Neuronal stem cell (in vitro differentiated cells): Measurements from ENCODE around the gene DHRS9.
"Not testable (repeated sequence)": the region's sequence is repeated elsewhere in the genome, so short reads cannot be mapped to it uniquely, and the experiment has no call there.

Experiments
- DNase-seq: peaks from one replicate; pipeline ENCODE4 v3.0.0-alpha.2; 2013; ENCODE audit warnings: low spot score
- H2AFZ ChIP-seq: one replicate; pipeline ENCODE4 v1.6.1; 2013; ENCODE audit warnings: mild to moderate bottlenecking, low read length, inconsistent platforms
- H2AK5ac ChIP-seq: 2 replicates; pipeline ENCODE4 v1.6.1; 2013; ENCODE audit warnings: low read depth, mild to moderate bottlenecking, inconsistent platforms, low read length, moderate library complexity, mixed read lengths
- H2BK120ac ChIP-seq: 2 replicates; pipeline ENCODE4 v1.6.1; 2013; ENCODE audit warnings: low read depth, mild to moderate bottlenecking, inconsistent platforms, low read length, moderate library complexity, mixed read lengths
- H2BK12ac ChIP-seq: one replicate; pipeline ENCODE4 v1.6.1; 2013; ENCODE audit warnings: low read length, inconsistent platforms
- H2BK15ac ChIP-seq: 2 replicates; pipeline ENCODE4 v1.6.1; 2013; ENCODE audit warnings: mild to moderate bottlenecking, low read length, inconsistent platforms, mixed read lengths
- H2BK5ac ChIP-seq: one replicate; pipeline ENCODE4 v1.6.1; 2013; ENCODE audit warnings: inconsistent platforms, mild to moderate bottlenecking, low read length, moderate library complexity
- H3K14ac ChIP-seq: one replicate; pipeline ENCODE4 v1.6.1; 2013; ENCODE audit warnings: low read length, inconsistent platforms
- H3K18ac ChIP-seq: 2 replicates; pipeline ENCODE4 v1.6.1; 2013; ENCODE audit warnings: low read length, inconsistent platforms
- H3K23ac ChIP-seq: 2 replicates; pipeline ENCODE4 v1.6.1; 2013; ENCODE audit warnings: low read depth, mild to moderate bottlenecking, mixed read lengths, low read length, inconsistent platforms; ENCODE audit not compliant: poor library complexity
- H3K27ac ChIP-seq: replicated peaks from 3 replicates; pipeline ENCODE4 v1.5.1; 2013; ENCODE audit warnings: low read length, inconsistent platforms
- H3K27me3 ChIP-seq, 3 experiments: 2 replicates each; pipeline ENCODE4 v1.6.1; 2013; ENCODE audit warnings: low read length in 3 of 3, mild to moderate bottlenecking in 2 of 3, inconsistent platforms in 1 of 3, low read depth in 1 of 3, mixed read lengths in 1 of 3, moderate library complexity in 1 of 3; ENCODE audit not compliant: control insufficient read depth in 3 of 3, insufficient read depth in 3 of 3
- H3K36me3 ChIP-seq, 2 donors: replicated peaks in 1 of 2; 2 replicates each; pipeline ENCODE4 v1.6.1; 2013; ENCODE audit warnings: low read length in 2 of 2; ENCODE audit not compliant: control insufficient read depth in 2 of 2, insufficient read depth in 2 of 2
- H3K4ac ChIP-seq: 2 replicates; pipeline ENCODE4 v1.6.1; 2013; ENCODE audit warnings: inconsistent platforms, mild to moderate bottlenecking, low read length, moderate library complexity
- H3K4me1 ChIP-seq, 2 donors: 1 replicate in 1 of 2; 2 replicates in 1 of 2; pipeline ENCODE4 v1.6.1; 2013; ENCODE audit warnings: low read length in 2 of 2, low read depth in 1 of 2; ENCODE audit not compliant: control insufficient read depth in 2 of 2, insufficient read depth in 1 of 2
- H3K4me2 ChIP-seq: one replicate; pipeline ENCODE4 v1.6.1; 2013; ENCODE audit warnings: mild to moderate bottlenecking, low read length, inconsistent platforms; ENCODE audit not compliant: insufficient read depth, poor library complexity, severe bottlenecking
- H3K4me3 ChIP-seq, 2 donors: 2 replicates each; pipeline ENCODE4 v1.5.1; 2013; ENCODE audit warnings: low read length in 2 of 2, mild to moderate bottlenecking in 2 of 2, inconsistent platforms in 1 of 2, moderate library complexity in 1 of 2
- H3K79me1 ChIP-seq: one replicate; pipeline ENCODE4 v1.6.1; 2013; ENCODE audit warnings: low read depth, mild to moderate bottlenecking, inconsistent platforms, low read length, moderate library complexity
- H3K9ac ChIP-seq: one replicate; pipeline ENCODE4 v1.6.1; 2013; ENCODE audit warnings: mild to moderate bottlenecking, low read depth, low read length, inconsistent platforms; ENCODE audit not compliant: poor library complexity
- H3K9me3 ChIP-seq, 2 donors: replicated peaks in 1 of 2; 2 replicates each; pipeline versions ENCODE3 to v1.6.1; 2013; ENCODE audit warnings: low read length in 2 of 2, mild to moderate bottlenecking in 2 of 2, inconsistent platforms in 1 of 2, low read depth in 1 of 2, mixed read lengths in 1 of 2, moderate library complexity in 1 of 2; ENCODE audit not compliant: control insufficient read depth in 2 of 2, insufficient read depth in 1 of 2
- H4K8ac ChIP-seq: one replicate; pipeline ENCODE4 v1.6.1; 2013; ENCODE audit warnings: low read depth, mild to moderate bottlenecking, inconsistent platforms, low read length, moderate library complexity
- H4K91ac ChIP-seq: one replicate; pipeline ENCODE4 v1.6.1; 2013; ENCODE audit warnings: low read length, low read depth, mild to moderate bottlenecking, inconsistent platforms; ENCODE audit not compliant: poor library complexity
- WGBS, 2 donors: extraction: QIAGEN DNeasy Blood & Tissue Kit; methylation state at CpG; one replicate each; pipeline ENCODE4 v1.1.7; 2013; ENCODE audit warnings: missing lambda C conversion rate in 2 of 2, mixed read lengths in 1 of 2; ENCODE audit not compliant: insufficient read length in 2 of 2, insufficient replicate concordance in 1 of 2; ENCODE audit errors: extremely low coverage in 2 of 2; 5-methylcytosine and 5-hydroxymethylcytosine counted together

DHRS9 gene

DNA sequence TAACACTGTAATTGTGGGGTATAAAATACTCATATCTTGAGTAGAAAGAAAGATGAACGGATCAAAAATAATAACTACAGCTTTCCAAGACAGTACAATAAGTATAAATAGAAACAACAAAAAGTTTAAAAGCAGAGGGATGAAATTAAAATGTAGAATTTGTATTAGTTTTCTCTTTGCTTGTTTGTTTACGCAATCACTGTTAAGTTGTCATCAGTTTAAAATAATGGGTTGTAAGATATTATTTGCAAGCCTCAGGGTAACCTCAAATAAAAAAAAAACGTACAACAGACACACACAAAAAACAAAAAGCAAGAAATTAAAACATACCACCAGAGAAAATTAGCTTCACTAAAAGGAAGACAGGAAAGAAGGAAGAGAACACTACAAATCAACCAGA lies 20.2 kb upstream of the DHRS9 start:
- no peak for DNase-seq
- Histone ChIP-seq H3K4ac (no peak overlapping the region), H3K23ac (no peak overlapping the region), H3K9ac (no peak overlapping the region), H2BK15ac (no peak overlapping the region), H2AFZ (no peak overlapping the region), H2AK5ac (no peak overlapping the region), H2BK12ac (no peak overlapping the region), H2BK120ac (no peak overlapping the region), H3K14ac (no peak overlapping the region), H3K36me3 (no peaks in the 10 kb centered on the region), H3K9me3 (peaks cover 3 to 4% of the 10 kb centered on the region in 2 donors), H3K27ac (no peak overlapping the region), H2BK5ac (no peak overlapping the region), H3K4me1 (no peaks in the 10 kb centered on the region), H3K18ac (no peak overlapping the region), H4K8ac (no peak overlapping the region), H4K91ac (no peak overlapping the region), H3K4me3 (no peak overlapping the region), H3K27me3 (peaks cover 0 to 3% (median 0%) of the 10 kb centered on the region in 3 experiments), H3K79me1 (no peaks in the 10 kb centered on the region), H3K4me2 (no peak overlapping the region)
- WGBS, 2 donors: no CpG with 5 or more reads among the region's 3 CpGs

DNA sequence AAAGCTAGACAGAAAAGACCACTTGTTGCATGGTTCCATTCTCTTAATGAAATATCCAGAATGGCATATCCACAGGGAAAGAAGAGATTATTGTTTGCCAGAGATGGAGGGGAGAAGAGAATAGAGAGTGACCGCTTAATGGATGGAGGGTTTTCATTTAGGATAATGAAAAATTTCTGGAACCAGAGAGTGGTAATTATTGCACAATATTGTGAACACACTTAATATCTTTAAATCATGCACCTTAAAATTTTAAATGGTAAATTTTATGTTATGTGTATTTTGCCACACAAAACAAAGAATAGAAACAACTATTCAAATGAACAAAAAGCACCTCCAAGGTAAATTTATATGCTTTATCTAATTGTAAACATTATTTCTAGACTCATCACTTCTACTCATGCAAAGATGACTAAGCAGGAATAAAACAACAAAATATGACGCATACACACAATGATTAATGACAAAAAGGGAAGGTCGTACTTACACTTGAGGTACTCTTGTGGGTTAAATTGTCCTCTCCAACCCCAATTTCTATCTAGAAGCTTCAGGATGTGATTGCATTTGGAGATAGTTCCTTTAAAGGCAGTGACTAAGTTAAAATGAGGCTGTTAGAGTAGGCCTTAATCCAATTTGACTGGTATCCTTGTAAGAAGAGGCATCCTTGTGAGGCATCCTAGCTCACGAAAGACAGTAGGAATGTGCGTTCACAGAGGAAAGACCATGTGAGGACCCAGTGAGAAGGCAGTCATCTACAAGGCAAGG lies 18.7 kb upstream of the DHRS9 start:
- no peak overlapping the region for H3K23ac ChIP-seq
- no peak overlapping the region for H3K18ac ChIP-seq
- no peak overlapping the region for H3K14ac ChIP-seq
- no peaks in the 10 kb centered on the region for H3K4me1 ChIP-seq
- no peak overlapping the region for H2AFZ ChIP-seq
- no peaks in the 10 kb centered on the region for H3K79me1 ChIP-seq
- no peak overlapping the region for H3K27ac ChIP-seq
- H3K4me2 ChIP-seq: no peak overlapping the region
- no peak overlapping the region for H3K4ac ChIP-seq
- no peak for DNase-seq
- H2AK5ac ChIP-seq: no peak overlapping the region
- H4K91ac ChIP-seq: no peak overlapping the region
- no peak overlapping the region for H4K8ac ChIP-seq
- no peak overlapping the region for H2BK5ac ChIP-seq
- H2BK120ac ChIP-seq: no peak overlapping the region
- H2BK12ac ChIP-seq: no peak overlapping the region
- no peak overlapping the region for H3K4me3 ChIP-seq
- peaks cover 0 to 3% (median 0%) of the 10 kb centered on the region in 3 experiments for H3K27me3 ChIP-seq
- no peaks in the 10 kb centered on the region for H3K36me3 ChIP-seq
- H3K9me3 ChIP-seq: peaks cover 2 to 4% of the 10 kb centered on the region in 2 donors
- no CpG with 5 or more reads among the region's 5 CpGs for WGBS, 2 donors
- H2BK15ac ChIP-seq: no peak overlapping the region
- no peak overlapping the region for H3K9ac ChIP-seq

DNA sequence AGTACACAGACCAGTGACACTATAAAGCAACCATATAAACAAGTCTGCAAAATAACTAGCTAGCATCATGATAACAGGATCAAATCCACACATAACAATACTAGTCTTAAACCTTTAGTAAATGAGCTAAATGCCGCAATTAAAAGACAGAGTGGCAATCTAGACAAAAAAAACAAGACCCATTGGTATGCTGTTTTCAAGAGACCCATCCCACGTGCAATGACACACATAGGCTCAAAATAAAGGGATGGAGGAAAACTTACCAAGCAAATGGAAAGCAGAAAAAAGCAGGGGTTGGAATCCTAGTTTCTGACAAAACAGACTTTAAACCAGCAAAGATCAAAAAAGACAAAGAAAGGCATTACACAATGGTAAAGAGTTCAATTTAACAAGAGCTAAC lies 14.8 kb upstream of the DHRS9 start:
- not testable (repeated sequence) for H3K4me1 ChIP-seq, H2BK5ac ChIP-seq, H4K8ac ChIP-seq, H4K91ac ChIP-seq, H3K27me3 ChIP-seq, DNase-seq, H2BK12ac ChIP-seq, H3K14ac ChIP-seq, H2BK15ac ChIP-seq, H2AK5ac ChIP-seq, H3K79me1 ChIP-seq, H2AFZ ChIP-seq, H3K4me2 ChIP-seq, H3K9me3 ChIP-seq, H3K9ac ChIP-seq, H3K18ac ChIP-seq, H3K23ac ChIP-seq, H3K4me3 ChIP-seq, H3K36me3 ChIP-seq, H3K4ac ChIP-seq, H2BK120ac ChIP-seq, H3K27ac ChIP-seq
- WGBS, 2 donors: no CpG with 5 or more reads among the region's 2 CpGs

DNA sequence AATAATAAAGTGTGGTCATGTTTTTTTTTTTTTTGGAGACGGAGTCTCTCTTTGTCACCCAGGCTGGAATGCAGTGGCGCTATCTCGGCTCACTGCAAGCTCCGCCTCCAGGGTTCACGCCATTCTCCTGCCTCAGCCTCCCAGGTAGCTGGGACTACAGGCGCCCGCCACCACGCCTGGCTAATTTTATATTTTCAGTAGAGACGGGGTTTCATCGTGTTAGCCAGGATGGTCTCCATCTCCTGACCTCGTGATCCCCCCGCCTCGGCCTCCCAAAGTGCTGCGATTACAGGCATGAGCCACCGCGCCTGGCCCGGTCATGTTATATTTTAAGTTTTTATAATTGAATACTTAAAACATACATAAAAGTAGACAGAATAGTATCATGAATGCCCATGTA lies 5.2 kb upstream of the DHRS9 start:
- WGBS, 2 donors: no CpG with 5 or more reads among the region's 17 CpGs
- not testable (repeated sequence) for H3K4me3 ChIP-seq, H3K27ac ChIP-seq, H2BK5ac ChIP-seq, DNase-seq, H2AFZ ChIP-seq, H4K8ac ChIP-seq, H2BK15ac ChIP-seq, H3K9me3 ChIP-seq, H3K4me1 ChIP-seq, H2BK12ac ChIP-seq, H3K36me3 ChIP-seq, H2AK5ac ChIP-seq, H4K91ac ChIP-seq, H3K23ac ChIP-seq, H3K27me3 ChIP-seq, H3K18ac ChIP-seq, H3K79me1 ChIP-seq, H3K14ac ChIP-seq, H3K9ac ChIP-seq, H3K4ac ChIP-seq, H2BK120ac ChIP-seq, H3K4me2 ChIP-seq
